GM23248 (cell line): ENCODE results near the gene SLC35F4. TPM values are rescaled to one million over a fixed set of nuclear protein-coding genes. Genes with fewer than 3 reads are reported as not detected.

Source experiments
- DNase-seq: peaks from one replicate; pipeline ENCODE4 v3.0.0-alpha.2; 2015
- H2AFZ ChIP-seq: fragments of 200-600 bp; sonication (generic); 2 replicates; pipeline ENCODE4 v1.6.1; 2016; ENCODE audit warnings: antibody characterized with exemption
- H3F3A ChIP-seq: fragments of 200-600 bp; sonication (generic); 2 replicates; pipeline ENCODE4 v1.6.1; 2016; ENCODE audit warnings: mild to moderate bottlenecking, antibody characterized with exemption, mixed run types; ENCODE audit not compliant: insufficient read depth
- H3K27ac ChIP-seq: fragments of 200-600 bp; sonication (generic); 2 replicates; pipeline ENCODE4 v1.5.1; 2016; ENCODE audit warnings: mild to moderate bottlenecking
- H3K27me3 ChIP-seq: fragments of 200-600 bp; sonication (generic); replicated peaks from 2 replicates; pipeline ENCODE4 v1.6.1; 2016; ENCODE audit warnings: mild to moderate bottlenecking; ENCODE audit not compliant: insufficient read depth
- H3K36me3 ChIP-seq: fragments of 200-600 bp; sonication (generic); 2 replicates; pipeline ENCODE4 v1.6.1; 2016; ENCODE audit warnings: low read depth, mild to moderate bottlenecking
- H3K4me1 ChIP-seq: fragments of 200-600 bp; sonication (generic); 2 replicates; pipeline ENCODE4 v1.6.1; 2016; ENCODE audit warnings: mild to moderate bottlenecking; ENCODE audit not compliant: insufficient read depth
- H3K4me2 ChIP-seq: fragments of 200-600 bp; sonication (generic); one replicate; pipeline ENCODE4 v1.6.1; 2016; ENCODE audit warnings: mild to moderate bottlenecking; ENCODE audit not compliant: unreplicated experiment
- H3K4me3 ChIP-seq: fragments of 200-600 bp; sonication (generic); 2 replicates; pipeline ENCODE4 v1.5.1; 2016; ENCODE audit warnings: mild to moderate bottlenecking
- H3K79me2 ChIP-seq: fragments of 200-600 bp; sonication (generic); 2 replicates; pipeline ENCODE4 v1.6.1; 2016; ENCODE audit warnings: mild to moderate bottlenecking; ENCODE audit not compliant: insufficient read depth
- H3K9ac ChIP-seq: fragments of 200-600 bp; sonication (generic); 2 replicates; pipeline ENCODE4 v1.6.1; 2016; ENCODE audit warnings: mild to moderate bottlenecking
- H3K9me2 ChIP-seq: fragments of 200-600 bp; sonication (generic); 2 replicates; pipeline ENCODE4 v1.6.1; 2016; ENCODE audit warnings: mixed run types, mild to moderate bottlenecking, moderate library complexity; ENCODE audit not compliant: insufficient read depth
- H3K9me3 ChIP-seq: fragments of 200-600 bp; sonication (generic); one replicate; pipeline ENCODE4 v1.6.1; 2017; ENCODE audit warnings: low read depth
- H4K20me1 ChIP-seq: fragments of 200-600 bp; sonication (generic); 2 replicates; pipeline ENCODE4 v1.6.0; 2016; ENCODE audit not compliant: insufficient read depth
- EZH2 ChIP-seq: fragments of 200-600 bp; sonication (generic); IDR thresholded peaks from 2 replicates; pipeline ENCODE4 v1.6.1; 2018; ENCODE audit warnings: antibody characterized with exemption, mild to moderate bottlenecking; ENCODE audit not compliant: insufficient read depth, poor library complexity, severe bottlenecking
- EZH2phosphoT487 ChIP-seq: fragments of 200-600 bp; sonication (generic); IDR thresholded peaks from 2 replicates; pipeline ENCODE4 v1.6.1; 2018; ENCODE audit warnings: antibody characterized with exemption, moderate library complexity, mild to moderate bottlenecking, low read depth; ENCODE audit not compliant: insufficient read depth
- WGBS, 2 experiments: methylation state at CpG; one replicate each; pipeline ENCODE4 v1.1.6; 2015 to 2017; ENCODE audit warnings: low lambda C conversion rate in 2 of 2, low coverage in 1 of 2; ENCODE audit errors: missing lambda C conversion rate in 2 of 2; 5-methylcytosine and 5-hydroxymethylcytosine counted together
- in situ Hi-C: fragments of 300-500 bp; cut with MboI; formaldehyde crosslinking; loops from 2 replicates; pipeline ENCODE4 v1.15.0; 2020
- polyA plus RNA-seq: library from polyadenylated mRNA; unstranded; fragments of >200 nt; fragmentation: Nextera tagmentation; extraction: Ambion mirVana; gene quantifications from 2 replicates; pipeline ENCODE4 v1.2.1, GENCODE V29; 2016
- total RNA-seq: library from RNA; depleted of rRNA; stranded (reverse); fragments of >200 nt; shearing (Covaris generic); gene quantifications from 2 replicates; pipeline ENCODE4 v1.2.3, GENCODE V29; 2014

The SLC35F4 gene
- total and polyA plus RNA-seq, 2 experiments from 2014 or later, result not detected

GRCh38 chr14:57575482-57575881 is 290.4 kb downstream of the SLC35F4 start:
- H3F3A ChIP-seq, result no peaks in the 10 kb centered on the region
- no peaks in the 10 kb centered on the region for H3K36me3 ChIP-seq
- no peak for TF ChIP-seq EZH2
- TF ChIP-seq EZH2phosphoT487, result no peak
- H3K9me2 ChIP-seq, result no peaks in the 10 kb centered on the region
- H3K9ac ChIP-seq, result no peak overlapping the region
- H3K27me3 ChIP-seq, result no peaks in the 10 kb centered on the region; the same call in 1 of the 2 replicates
- no peaks in the 10 kb centered on the region for H3K9me3 ChIP-seq
- H3K4me2 ChIP-seq, result no peak overlapping the region
- 19 to 26% methylated on average over 2 of the region's 2 CpGs for WGBS, 2 experiments
- H3K79me2 ChIP-seq, result no peaks in the 10 kb centered on the region
- H3K4me3 ChIP-seq, result no peak overlapping the region
- no peak overlapping the region for H2AFZ ChIP-seq
- H4K20me1 ChIP-seq, result no peaks in the 10 kb centered on the region
- in situ Hi-C loops, result no loop called here
- no peaks in the 10 kb centered on the region for H3K4me1 ChIP-seq
- no peak overlapping the region for H3K27ac ChIP-seq
- no peak for DNase-seq

- Histone ChIP-seq H3K4me3 (no peak overlapping the region), H3K4me2 (no peak overlapping the region), H4K20me1 (no peaks in the 10 kb centered on the region), H3K4me1 (no peaks in the 10 kb centered on the region), H3K27me3 (no peaks in the 10 kb centered on the region; the same call in 1 of the 2 replicates), H3K9me2 (no peaks in the 10 kb centered on the region), H3K9ac (no peak overlapping the region), H3F3A (no peaks in the 10 kb centered on the region), H3K79me2 (no peaks in the 10 kb centered on the region), H3K27ac (no peak overlapping the region), H3K36me3 (no peaks in the 10 kb centered on the region), H2AFZ (no peak overlapping the region), H3K9me3 (no peaks in the 10 kb centered on the region)
- TF ChIP-seq EZH2, result no peak
- no peak for TF ChIP-seq EZH2phosphoT487
- no peak for DNase-seq
- WGBS, 2 experiments, result 11 to 13% methylated on average over 5 of the region's 5 CpGs
- in situ Hi-C loops, result no loop called here
These were observed 291.1 kb downstream of the SLC35F4 start for GRCh38 chr14:57574617-57575288.

DNA sequence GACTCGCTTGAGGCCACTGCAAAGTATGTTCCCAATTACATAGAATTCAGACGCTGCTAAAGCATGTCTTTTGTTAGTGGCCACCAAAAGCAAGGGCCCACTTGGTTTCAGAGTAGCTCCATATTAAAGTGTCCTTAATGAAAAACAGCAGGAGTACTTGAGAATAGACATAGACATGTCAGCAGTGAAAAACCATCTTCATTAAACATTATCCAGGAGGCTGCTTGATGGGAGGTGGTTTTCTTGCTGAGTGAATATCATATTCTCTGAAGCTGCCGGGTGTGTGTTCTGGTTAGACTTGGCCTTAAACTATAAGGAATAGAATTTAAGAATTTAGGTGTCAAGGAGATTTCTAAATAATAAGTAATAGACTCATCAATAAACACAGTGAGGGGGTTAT is 292.7 kb downstream of the SLC35F4 start:
- H3K4me1 ChIP-seq, result no peaks in the 10 kb centered on the region
- H3K4me3 ChIP-seq, result no peak overlapping the region
- no peaks in the 10 kb centered on the region; the same call in 1 of the 2 replicates for H3K27me3 ChIP-seq
- no peak overlapping the region for H2AFZ ChIP-seq
- H3K4me2 ChIP-seq, result no peak overlapping the region
- no peak for TF ChIP-seq EZH2
- H3K36me3 ChIP-seq, result no peaks in the 10 kb centered on the region
- H3K79me2 ChIP-seq, result no peaks in the 10 kb centered on the region
- DNase-seq, result no peak
- H3K27ac ChIP-seq, result no peak overlapping the region
- 16 to 23% methylated on average over 3 of the region's 3 CpGs for WGBS, 2 experiments
- no peaks in the 10 kb centered on the region for H4K20me1 ChIP-seq
- H3K9me2 ChIP-seq, result no peaks in the 10 kb centered on the region
- no peak overlapping the region for H3K9ac ChIP-seq
- no peaks in the 10 kb centered on the region for H3K9me3 ChIP-seq
- in situ Hi-C loops, result no loop called here
- no peaks in the 10 kb centered on the region for H3F3A ChIP-seq

DNA sequence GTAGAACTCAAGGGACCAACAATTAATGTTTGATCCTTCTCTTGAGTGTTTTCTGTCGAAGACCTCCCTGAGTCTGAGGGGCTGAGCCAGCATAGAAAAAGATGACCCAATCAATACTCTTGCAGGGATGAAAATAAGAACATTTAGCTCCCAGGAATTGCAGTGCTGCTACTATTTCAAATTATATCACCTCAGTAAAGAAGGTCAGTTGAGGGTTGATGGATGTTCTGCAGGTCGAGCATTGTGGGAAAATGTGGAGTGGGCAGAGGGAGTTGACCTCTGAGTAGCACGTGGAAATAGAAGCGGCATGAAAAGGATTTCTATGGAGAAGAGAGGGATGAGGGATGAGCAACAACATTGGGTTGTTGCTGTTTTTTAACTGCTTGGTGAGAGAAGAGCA is 297.3 kb downstream of the SLC35F4 start:
- WGBS, 2 experiments, result 22 to 31% methylated on average over 4 of the region's 4 CpGs
- no peaks in the 10 kb centered on the region for H3K36me3 ChIP-seq

More for the DNA sequence above, 297.3 kb downstream of the SLC35F4 start:
- Histone ChIP-seq H3K9ac (no peak overlapping the region), H3K9me2 (no peaks in the 10 kb centered on the region), H3K4me3 (no peak overlapping the region), H3K9me3 (no peaks in the 10 kb centered on the region), H3K4me2 (no peak overlapping the region), H3F3A (no peaks in the 10 kb centered on the region), H3K79me2 (no peaks in the 10 kb centered on the region), H3K27ac (no peak overlapping the region), H3K4me1 (no peaks in the 10 kb centered on the region), H3K27me3 (no peaks in the 10 kb centered on the region), H2AFZ (no peak overlapping the region), H4K20me1 (no peaks in the 10 kb centered on the region)
- DNase-seq, result no peak
- no peak for TF ChIP-seq EZH2
- TF ChIP-seq EZH2phosphoT487, result no peak
- in situ Hi-C loops, result no loop called here
